Activated CD8-positive, alpha-beta memory T cell treated with anti-CD3 and anti-CD28 coated beads, Interleukin-2, amount 10 ng/mL, durations not matched to agents 7 days and 5 days (primary cell): ENCODE data around the gene MYBPH. TPM values are rescaled to one million over a fixed set of nuclear protein-coding genes. Genes with fewer than 3 reads are reported as not detected.

Experiments
- ATAC-seq: fragments of 150-1000 bp; cut with Tn5 transposase; one replicate; pipeline ENCODE4 v1.10.0; 2021; ENCODE audit warnings: moderate library complexity
- CTCF ChIA-PET: fragments of 350-600 bp; sonication (Branson Sonifier 250); formaldehyde crosslinking; loops from one replicate; lab custom pipeline; 2021; ENCODE audit warnings: antibody characterized with exemption; lab: Charles Lee
- DNase-seq: peaks from one replicate; pipeline ENCODE4 v3.0.0-alpha.2; 2020
- H3K27ac Mint-ChIP-seq: one replicate; pipeline ENCODE4 v1.8.0; 2021; ENCODE audit warnings: mild to moderate bottlenecking, mixed read lengths
- H3K27me3 Mint-ChIP-seq: one replicate; pipeline ENCODE4 v1.8.0; 2021; ENCODE audit warnings: mixed read lengths
- H3K36me3 Mint-ChIP-seq: one replicate; pipeline ENCODE4 v1.8.0; 2021; ENCODE audit warnings: mild to moderate bottlenecking, mixed read lengths
- H3K4me1 Mint-ChIP-seq: one replicate; pipeline ENCODE4 v1.8.0; 2021; ENCODE audit warnings: mixed read lengths
- H3K4me3 Mint-ChIP-seq: one replicate; pipeline ENCODE4 v1.8.0; 2021; ENCODE audit warnings: mild to moderate bottlenecking, moderate library complexity, mixed read lengths
- H3K9me3 Mint-ChIP-seq: one replicate; pipeline ENCODE4 v1.8.0; 2022; ENCODE audit warnings: low read depth, mixed read lengths
- total RNA-seq, 2 experiments: library from RNA; stranded (reverse); gene quantifications; one replicate each; pipeline ENCODE4 v1.2.3, GENCODE V29; 2021

Gene MYBPH
- total RNA-seq, 2 experiments from 2014 or later, result not detected

GRCh38 chr1:203153051-203153988 lies 22.3 kb downstream of the MYBPH start:
- CTCF ChIA-PET, result interaction anchor here (0.9 to 1.8 kb wide), 3 partner anchors 18 to 69 kb away, joined by 3 to 4 read pairs (median 4); no protein-coding TSS in a partner anchor
- DNase-seq (no peak), ATAC-seq (no peak)
- Mint-ChIP-seq H3K27ac (no peak overlapping the region), H3K27me3 (peaks cover 21% of the 10 kb centered on the region), H3K36me3 (no peaks in the 10 kb centered on the region), H3K9me3 (no peaks in the 10 kb centered on the region), H3K4me3 (no peak overlapping the region), H3K4me1 (no peaks in the 10 kb centered on the region)

GRCh38 chr1:203152158-203153034 lies 23.2 kb downstream of the MYBPH start:
- H3K27me3 Mint-ChIP-seq, result peaks cover 14% of the 10 kb centered on the region
- no peaks in the 10 kb centered on the region for H3K36me3 Mint-ChIP-seq
- no peak overlapping the region for H3K4me3 Mint-ChIP-seq
- no peak overlapping the region for H3K27ac Mint-ChIP-seq
- no peaks in the 10 kb centered on the region for H3K9me3 Mint-ChIP-seq
- CTCF ChIA-PET, result interaction anchor here (1.2 to 1.8 kb wide), 3 partner anchors 20 to 186 kb away, joined by 4 read pairs; no protein-coding TSS in a partner anchor
- no peaks in the 10 kb centered on the region for H3K4me1 Mint-ChIP-seq
- no peak for DNase-seq
- ATAC-seq, result no peak

GRCh38 chr1:203151362-203152157 lies 24.1 kb downstream of the MYBPH start:
- no peak for ATAC-seq
- Mint-ChIP-seq H3K4me1 (no peaks in the 10 kb centered on the region), H3K27ac (no peak overlapping the region), H3K4me3 (no peak overlapping the region), H3K9me3 (no peaks in the 10 kb centered on the region), H3K27me3 (peaks cover 12% of the 10 kb centered on the region), H3K36me3 (no peaks in the 10 kb centered on the region)
- DNase-seq, result no peak
- CTCF ChIA-PET, result interaction anchor here (1.2 to 1.8 kb wide), 3 partner anchors 21 to 187 kb away, joined by 4 read pairs; no protein-coding TSS in a partner anchor

GRCh38 chr1:203150511-203151297 lies 24.9 kb downstream of the MYBPH start:
- CTCF ChIA-PET, result no interaction called here
- Mint-ChIP-seq H3K4me1 (no peaks in the 10 kb centered on the region), H3K27me3 (peaks cover 8% of the 10 kb centered on the region), H3K36me3 (no peaks in the 10 kb centered on the region), H3K9me3 (no peaks in the 10 kb centered on the region), H3K4me3 (no peak overlapping the region), H3K27ac (no peak overlapping the region)
- ATAC-seq (no peak), DNase-seq (no peak)

GRCh38 chr1:203149188-203149840 lies 26.3 kb downstream of the MYBPH start:
- Mint-ChIP-seq H3K27me3 (peaks cover 8% of the 10 kb centered on the region), H3K4me1 (no peaks in the 10 kb centered on the region), H3K36me3 (no peaks in the 10 kb centered on the region), H3K4me3 (no peak overlapping the region), H3K9me3 (no peaks in the 10 kb centered on the region), H3K27ac (no peak overlapping the region)
- CTCF ChIA-PET, result interaction anchor here (1.0 to 2.4 kb wide), 5 partner anchors 17 to 110 kb away, joined by 3 to 9 read pairs (median 3); no protein-coding TSS in a partner anchor
- no peak for DNase-seq
- no peak for ATAC-seq

- Mint-ChIP-seq H3K27me3 (peaks cover 8% of the 10 kb centered on the region), H3K9me3 (no peaks in the 10 kb centered on the region), H3K27ac (no peak overlapping the region), H3K4me3 (no peak overlapping the region), H3K36me3 (no peaks in the 10 kb centered on the region), H3K4me1 (no peaks in the 10 kb centered on the region)
- CTCF ChIA-PET, result interaction anchor here (1.0 to 2.4 kb wide), 5 partner anchors 16 to 109 kb away, joined by 3 to 9 read pairs (median 3); no protein-coding TSS in a partner anchor
- DNase-seq, result no peak
- ATAC-seq, result no peak
These were observed 27.0 kb downstream of the MYBPH start for GRCh38 chr1:203148579-203148978.

GRCh38 chr1:203148127-203148526 lies 27.5 kb downstream of the MYBPH start:
- Mint-ChIP-seq H3K27ac (no peak overlapping the region), H3K36me3 (no peaks in the 10 kb centered on the region), H3K27me3 (peaks cover 8% of the 10 kb centered on the region), H3K4me3 (no peak overlapping the region), H3K4me1 (no peaks in the 10 kb centered on the region), H3K9me3 (no peaks in the 10 kb centered on the region)
- DNase-seq (no peak), ATAC-seq (no peak)
- CTCF ChIA-PET, result interaction anchor here (1.1 to 2.4 kb wide), 5 partner anchors 20 to 109 kb away, joined by 3 to 9 read pairs (median 3); no protein-coding TSS in a partner anchor

- no peaks in the 10 kb centered on the region for H3K9me3 Mint-ChIP-seq
- no peaks in the 10 kb centered on the region for H3K4me1 Mint-ChIP-seq
- H3K27me3 Mint-ChIP-seq, result peaks cover 5% of the 10 kb centered on the region
- DNase-seq (no peak), ATAC-seq (no peak)
- no peak overlapping the region for H3K4me3 Mint-ChIP-seq
- H3K36me3 Mint-ChIP-seq, result no peaks in the 10 kb centered on the region
- no peak overlapping the region for H3K27ac Mint-ChIP-seq
- CTCF ChIA-PET, result interaction anchor here (1.5 to 2.4 kb wide), 2 partner anchors 24 to 107 kb away, joined by 3 to 9 read pairs; no protein-coding TSS in a partner anchor
These were observed 28.2 kb downstream of the MYBPH start for GRCh38 chr1:203147376-203147775.

GRCh38 chr1:203146537-203146936 lies 29.1 kb downstream of the MYBPH start:
- DNase-seq (no peak), ATAC-seq (no peak)
- H3K4me3 Mint-ChIP-seq, result no peak overlapping the region
- no peaks in the 10 kb centered on the region for H3K4me1 Mint-ChIP-seq
- H3K36me3 Mint-ChIP-seq, result no peaks in the 10 kb centered on the region
- H3K9me3 Mint-ChIP-seq, result no peaks in the 10 kb centered on the region
- CTCF ChIA-PET, result interaction anchor here (1.5 to 2.4 kb wide), 2 partner anchors 25 to 106 kb away, joined by 3 to 9 read pairs; no protein-coding TSS in a partner anchor
- H3K27ac Mint-ChIP-seq, result no peak overlapping the region
- peaks cover 8% of the 10 kb centered on the region for H3K27me3 Mint-ChIP-seq

GRCh38 chr1:203146042-203146369 lies 29.6 kb downstream of the MYBPH start:
- Mint-ChIP-seq H3K4me1 (no peaks in the 10 kb centered on the region), H3K36me3 (no peaks in the 10 kb centered on the region), H3K9me3 (no peaks in the 10 kb centered on the region), H3K4me3 (no peak overlapping the region), H3K27me3 (peaks cover 8% of the 10 kb centered on the region), H3K27ac (no peak overlapping the region)
- ATAC-seq, result no peak
- CTCF ChIA-PET, result no interaction called here
- no peak for DNase-seq

- DNase-seq (no peak), ATAC-seq (no peak)
- Mint-ChIP-seq H3K4me1 (no peaks in the 10 kb centered on the region), H3K27me3 (peaks cover 8% of the 10 kb centered on the region), H3K9me3 (no peaks in the 10 kb centered on the region), H3K36me3 (no peaks in the 10 kb centered on the region), H3K4me3 (no peak overlapping the region), H3K27ac (no peak overlapping the region)
- CTCF ChIA-PET, result interaction anchor here (1.4 kb wide), 1 partner anchor 27 kb away, joined by 3 read pairs; no protein-coding TSS in a partner anchor
These were observed 30.1 kb downstream of the MYBPH start for GRCh38 chr1:203145321-203146041.
